Activated CD8-positive, alpha-beta T cell treated with anti-CD3 and anti-CD28 coated beads for 36 hours (primary cell): ENCODE measurements around the gene CD226. TPM values are rescaled to one million over a fixed set of nuclear protein-coding genes. Genes with fewer than 3 reads are reported as not detected.
A peak's percentile ranks its signal among the peaks of the same experiment; 100 is the strongest.
"Not testable (repeated sequence)": the region's sequence is repeated elsewhere in the genome, so short reads cannot be mapped to it uniquely, and the experiment has no call there.

Experiments used
- ATAC-seq: fragments of 200-7000 bp; cut with Tn5 transposase; one replicate; pipeline ENCODE4 v1.10.0; 2021; ENCODE audit warnings: mild to moderate bottlenecking, moderate library complexity
- CTCF ChIA-PET: fragments of 350-600 bp; sonication (Branson Sonifier 250); formaldehyde crosslinking; loops from one replicate; lab custom pipeline; 2021; ENCODE audit warnings: antibody characterized with exemption; lab: Charles Lee
- POLR2A ChIA-PET: fragments of 350-600 bp; sonication (Branson Sonifier 250); formaldehyde crosslinking; loops from one replicate; lab custom pipeline; 2021; ENCODE audit warnings: antibody characterized with exemption; lab: Charles Lee
- DNase-seq: peaks from one replicate; pipeline ENCODE4 v3.0.0-alpha.2; 2020
- H3K27ac Mint-ChIP-seq: one replicate; pipeline ENCODE4 v1.8.0; 2021; ENCODE audit warnings: mild to moderate bottlenecking, mixed read lengths
- H3K27me3 Mint-ChIP-seq: one replicate; pipeline ENCODE4 v1.8.0; 2021; ENCODE audit warnings: mixed read lengths
- H3K36me3 Mint-ChIP-seq: one replicate; pipeline ENCODE4 v1.8.0; 2021; ENCODE audit warnings: low read depth, mixed read lengths
- H3K4me1 Mint-ChIP-seq: one replicate; pipeline ENCODE4 v1.8.0; 2021; ENCODE audit warnings: low read depth, mixed read lengths
- H3K4me3 Mint-ChIP-seq: one replicate; pipeline ENCODE4 v1.8.0; 2021; ENCODE audit warnings: mild to moderate bottlenecking, moderate library complexity, mixed read lengths
- H3K9me3 Mint-ChIP-seq: one replicate; pipeline ENCODE4 v1.8.0; 2021; ENCODE audit warnings: mixed read lengths
- intact Hi-C: fragments of 100-400 bp; cut with micrococcal nuclease; formaldehyde crosslinking; loops from one replicate; pipeline ENCODE4 v1.10.0; 2022
- total RNA-seq, 2 experiments: library from RNA; stranded (reverse); gene quantifications; one replicate each; pipeline ENCODE4 v1.2.3, GENCODE V29; 2021
- TF ChIP-seq, protein P1 (sequence below): fragments of 200-600 bp; IDR thresholded peaks from one replicate; pipeline ENCODE4 v1.8.0; 2022; ENCODE audit warnings: antibody characterized with exemption, mild to moderate bottlenecking

CD226 gene
- total RNA-seq, 2 experiments from 2014 or later, result 41.5 to 41.7 TPM

DNA sequence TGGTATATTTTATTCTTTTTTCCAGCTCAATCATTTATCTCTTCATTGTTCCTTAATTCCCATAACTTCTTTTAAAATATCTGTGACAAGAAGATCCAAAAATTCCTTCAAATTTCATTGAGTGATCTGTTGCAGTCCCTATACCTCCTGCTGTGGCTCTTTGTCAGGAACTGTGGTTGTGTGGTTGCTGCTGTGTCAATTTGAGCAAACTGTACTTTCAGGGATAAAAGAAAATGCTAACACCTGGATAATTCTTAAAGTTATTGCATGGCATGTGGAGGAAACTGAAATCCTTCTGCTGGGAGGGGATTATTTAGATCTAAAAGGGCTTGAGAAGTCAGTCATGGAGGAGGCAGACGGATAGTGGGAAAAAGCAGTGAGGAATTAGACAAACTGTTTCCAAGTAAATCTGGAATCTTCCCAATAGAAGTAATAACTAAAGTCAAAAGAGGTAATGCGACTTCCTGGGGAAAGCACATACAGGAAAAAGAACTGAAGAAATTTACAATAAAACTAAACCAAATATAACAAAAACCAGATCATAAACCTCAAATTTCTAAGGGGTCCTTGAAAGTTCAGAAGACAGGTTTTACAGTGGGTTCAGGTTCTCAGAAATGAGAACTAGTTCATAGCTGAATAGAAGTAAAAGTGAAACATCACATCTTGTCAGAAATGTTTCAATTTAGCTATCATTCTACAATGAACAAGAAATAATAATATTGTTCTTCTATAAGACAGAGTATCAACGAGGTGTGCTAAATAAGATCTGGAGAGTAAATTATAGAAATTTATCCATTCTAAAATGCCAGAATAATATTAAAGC, 33.5 kb upstream of the CD226 start:
- CTCF ChIA-PET, result interaction anchor here (1.2 to 1.9 kb wide), 3 partner anchors 37 to 46 kb away, joined by 3 to 5 read pairs (median 3); no protein-coding TSS in a partner anchor

DNA sequence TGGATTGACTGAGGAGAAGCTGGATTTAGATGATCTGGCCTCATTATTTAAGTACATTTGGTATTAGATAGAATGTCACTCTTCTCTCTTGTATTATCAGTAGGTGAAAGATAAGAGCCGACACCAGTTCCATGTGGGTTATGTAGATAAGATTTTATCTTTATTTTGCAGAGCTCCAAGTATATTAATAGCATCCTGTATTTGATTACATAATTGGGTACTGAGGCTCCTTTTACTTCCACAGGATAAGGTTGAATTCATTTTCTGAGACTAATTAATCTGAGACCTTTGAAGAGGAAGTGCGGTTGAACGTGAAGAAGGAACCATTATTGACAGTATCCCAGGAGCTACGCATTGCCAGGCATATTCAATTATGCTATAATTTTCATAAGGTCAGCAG, 32.8 kb upstream of the CD226 start:
- Mint-ChIP-seq H3K27me3 (no peaks in the 10 kb centered on the region), H3K9me3 (peaks cover 18% of the 10 kb centered on the region), H3K27ac (no peak overlapping the region), H3K4me1 (peaks cover 47% of the 10 kb centered on the region), H3K4me3 (no peak overlapping the region), H3K36me3 (peaks cover 48% of the 10 kb centered on the region)
- POLR2A ChIA-PET, result interaction anchor here (0.6 to 1.5 kb wide), 4 partner anchors 9 to 107 kb away, joined by 3 to 7 read pairs (median 3); no protein-coding TSS in a partner anchor
- CTCF ChIA-PET, result interaction anchor here (1.2 to 1.9 kb wide), 2 partner anchors 37 to 46 kb away, joined by 3 to 5 read pairs; no protein-coding TSS in a partner anchor
- ATAC-seq, result no peak
- intact Hi-C loops, result loop anchor here (2.0 kb wide), 1 partner anchor 36 kb away; no protein-coding TSS in a partner anchor
- TF ChIP-seq, protein P1, sequence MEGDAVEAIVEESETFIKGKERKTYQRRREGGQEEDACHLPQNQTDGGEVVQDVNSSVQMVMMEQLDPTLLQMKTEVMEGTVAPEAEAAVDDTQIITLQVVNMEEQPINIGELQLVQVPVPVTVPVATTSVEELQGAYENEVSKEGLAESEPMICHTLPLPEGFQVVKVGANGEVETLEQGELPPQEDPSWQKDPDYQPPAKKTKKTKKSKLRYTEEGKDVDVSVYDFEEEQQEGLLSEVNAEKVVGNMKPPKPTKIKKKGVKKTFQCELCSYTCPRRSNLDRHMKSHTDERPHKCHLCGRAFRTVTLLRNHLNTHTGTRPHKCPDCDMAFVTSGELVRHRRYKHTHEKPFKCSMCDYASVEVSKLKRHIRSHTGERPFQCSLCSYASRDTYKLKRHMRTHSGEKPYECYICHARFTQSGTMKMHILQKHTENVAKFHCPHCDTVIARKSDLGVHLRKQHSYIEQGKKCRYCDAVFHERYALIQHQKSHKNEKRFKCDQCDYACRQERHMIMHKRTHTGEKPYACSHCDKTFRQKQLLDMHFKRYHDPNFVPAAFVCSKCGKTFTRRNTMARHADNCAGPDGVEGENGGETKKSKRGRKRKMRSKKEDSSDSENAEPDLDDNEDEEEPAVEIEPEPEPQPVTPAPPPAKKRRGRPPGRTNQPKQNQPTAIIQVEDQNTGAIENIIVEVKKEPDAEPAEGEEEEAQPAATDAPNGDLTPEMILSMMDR, result no peak
- no peak for DNase-seq

More for the DNA sequence above, 33.5 kb upstream of the CD226 start:
- DNase-seq (no peak), ATAC-seq (peak; percentile 50)
- H3K36me3 Mint-ChIP-seq, result peaks cover 47% of the 10 kb centered on the region
- peak overlapping the region; percentile 71 for H3K27ac Mint-ChIP-seq
- TF ChIP-seq, protein P1, result no peak
- peak overlapping the region; percentile 8 for H3K4me3 Mint-ChIP-seq
- H3K27me3 Mint-ChIP-seq, result no peaks in the 10 kb centered on the region
- peaks cover 47% of the 10 kb centered on the region for H3K4me1 Mint-ChIP-seq
- H3K9me3 Mint-ChIP-seq, result peaks cover 18% of the 10 kb centered on the region
- intact Hi-C loops, result loop anchor here (2.0 kb wide), 1 partner anchor 36 kb away; no protein-coding TSS in a partner anchor
- POLR2A ChIA-PET, result interaction anchor here (0.6 to 1.5 kb wide), 6 partner anchors 9 to 108 kb away, joined by 3 to 7 read pairs (median 4); no protein-coding TSS in a partner anchor

DNA sequence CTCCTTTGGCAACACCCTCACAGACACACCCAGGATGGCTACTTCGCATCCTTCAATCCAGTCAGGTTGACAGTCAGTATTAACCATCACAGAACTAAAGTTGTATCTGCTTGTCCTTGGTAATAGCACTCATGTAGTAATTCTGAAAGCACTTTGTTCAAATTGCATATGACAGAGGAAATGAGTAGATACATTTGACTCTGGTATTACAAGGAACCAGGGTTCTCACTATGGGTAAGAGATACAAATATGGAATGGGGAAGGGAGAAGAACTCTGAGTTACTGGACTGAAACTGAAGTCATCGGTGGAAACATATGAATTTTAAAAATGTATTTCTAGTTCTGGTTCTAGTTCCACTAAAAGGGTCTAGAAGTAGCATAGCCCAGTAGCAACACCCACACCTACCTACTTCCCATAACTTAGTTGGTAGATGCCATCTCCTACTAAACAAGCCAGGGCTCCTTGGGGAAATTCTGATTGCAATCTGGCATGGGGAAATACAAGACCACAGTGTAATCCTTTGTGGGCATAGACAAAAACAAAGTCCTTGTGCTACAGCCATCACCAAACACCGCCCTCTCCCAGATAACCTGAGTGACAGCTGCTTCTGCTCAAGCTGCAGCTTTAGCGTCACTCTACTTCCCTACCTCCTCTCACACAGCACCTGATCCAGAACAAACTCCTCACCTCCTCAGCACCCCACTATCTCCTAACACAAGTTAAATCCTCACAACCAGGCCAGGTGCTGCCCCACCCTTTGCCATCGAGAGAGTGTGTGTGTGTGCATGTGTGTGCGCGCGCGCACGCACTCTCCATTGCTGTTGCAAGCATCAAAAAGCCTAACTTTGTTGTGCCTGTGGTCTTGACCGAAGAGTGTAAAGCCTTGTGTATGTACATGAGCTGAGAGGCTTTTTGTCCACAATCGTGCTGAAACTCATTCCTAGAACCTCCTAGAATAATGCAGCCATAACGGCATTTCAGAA, 31.4 kb upstream of the CD226 start:
- peaks cover 47% of the 10 kb centered on the region for H3K4me1 Mint-ChIP-seq
- ATAC-seq, result peak; percentile 70
- DNase-seq, result no peak
- H3K9me3 Mint-ChIP-seq, result peaks cover 22% of the 10 kb centered on the region
- POLR2A ChIA-PET, result no interaction called here
- H3K4me3 Mint-ChIP-seq, result no peak overlapping the region
- TF ChIP-seq, protein P1, result no peak
- peak overlapping the region; percentile 47 for H3K27ac Mint-ChIP-seq
- CTCF ChIA-PET, result no interaction called here
- peaks cover 45% of the 10 kb centered on the region for H3K36me3 Mint-ChIP-seq
- intact Hi-C loops, result no loop called here
- H3K27me3 Mint-ChIP-seq, result no peaks in the 10 kb centered on the region

DNA sequence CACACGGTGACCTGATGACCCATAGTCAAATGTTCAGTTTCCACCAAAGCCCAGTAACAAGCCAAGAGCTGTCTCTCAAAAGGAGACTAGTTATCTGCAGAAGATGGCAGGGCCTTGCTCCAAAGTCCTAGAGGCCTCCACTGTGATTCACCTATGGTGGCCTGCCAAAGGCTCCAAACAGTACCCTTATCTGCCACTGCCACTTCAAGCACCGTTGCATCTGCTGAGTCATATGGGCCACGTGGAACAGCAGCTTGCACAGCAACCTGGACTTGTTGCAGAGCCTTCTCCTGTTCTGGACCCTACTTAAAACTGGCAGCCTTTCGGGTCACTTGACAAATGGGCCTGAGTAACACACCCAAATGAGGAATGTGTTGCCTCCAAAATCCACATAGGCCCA, 27.6 kb upstream of the CD226 start:
- intact Hi-C loops, POLR2A ChIA-PET, H3K27me3 Mint-ChIP-seq, DNase-seq, H3K27ac Mint-ChIP-seq, ATAC-seq, H3K4me3 Mint-ChIP-seq, CTCF ChIA-PET: not testable (repeated sequence)
- H3K36me3 Mint-ChIP-seq, result peaks cover 42% of the 10 kb centered on the region
- peaks cover 26% of the 10 kb centered on the region for H3K9me3 Mint-ChIP-seq
- H3K4me1 Mint-ChIP-seq, result peaks cover 21% of the 10 kb centered on the region

DNA sequence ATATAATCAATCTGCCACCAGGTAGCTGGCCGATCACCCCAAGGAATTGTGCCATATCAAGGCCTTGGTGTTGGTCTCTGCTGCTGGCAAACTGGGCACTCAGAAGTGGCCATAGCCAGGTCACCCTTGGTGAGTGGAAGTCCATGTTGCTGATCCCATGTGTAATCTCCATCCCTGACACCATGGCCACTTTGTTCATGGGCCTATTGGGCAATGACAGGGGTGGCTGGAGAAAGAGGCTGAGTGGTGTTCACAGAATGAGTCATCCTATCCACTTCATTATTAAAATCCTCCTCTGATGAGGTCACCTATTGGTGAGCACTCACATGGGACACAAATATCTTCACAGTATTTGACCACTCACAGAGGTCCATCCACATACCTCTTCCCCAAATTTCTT, 26.7 kb upstream of the CD226 start:
- H3K4me1 Mint-ChIP-seq, result peaks cover 11% of the 10 kb centered on the region
- no peak for DNase-seq
- intact Hi-C loops, result no loop called here
- no peak for ATAC-seq
- no peak overlapping the region for H3K4me3 Mint-ChIP-seq
- H3K27me3 Mint-ChIP-seq, result no peaks in the 10 kb centered on the region
- POLR2A ChIA-PET, result no interaction called here
- TF ChIP-seq, protein P1, result no peak
- H3K27ac Mint-ChIP-seq, result no peak overlapping the region
- peaks cover 26% of the 10 kb centered on the region for H3K9me3 Mint-ChIP-seq
- peaks cover 35% of the 10 kb centered on the region for H3K36me3 Mint-ChIP-seq
- CTCF ChIA-PET, result no interaction called here
